H9 (cell line): Measurements from ENCODE around the gene CAMTA1. TPM values are rescaled to one million over a fixed set of nuclear protein-coding genes. Genes with fewer than 3 reads are reported as not detected.

Source experiments
- DNase-seq: peaks from one replicate; pipeline ENCODE4 v3.0.0-alpha.2; 2017
- H2AFZ ChIP-seq: one replicate; pipeline ENCODE4 v1.6.1; 2013; ENCODE audit warnings: mild to moderate bottlenecking, low read length, control low read depth, moderate library complexity
- H2AK5ac ChIP-seq: 2 replicates; pipeline ENCODE4 v1.6.1; 2013; ENCODE audit warnings: low read length, control low read depth, mixed read lengths; ENCODE audit not compliant: insufficient read length
- H2BK120ac ChIP-seq: one replicate; pipeline ENCODE4 v1.6.1; 2013; ENCODE audit warnings: low read depth, mild to moderate bottlenecking, low read length, control low read depth, inconsistent platforms; ENCODE audit not compliant: poor library complexity, severe bottlenecking
- H2BK12ac ChIP-seq: 2 replicates; pipeline ENCODE4 v1.6.1; 2013; ENCODE audit warnings: low read length, control low read depth, mixed read lengths, low read depth; ENCODE audit not compliant: insufficient read length
- H2BK15ac ChIP-seq: 2 replicates; pipeline ENCODE4 v1.6.1; 2013; ENCODE audit warnings: low read depth, low read length, control low read depth
- H2BK20ac ChIP-seq: one replicate; pipeline ENCODE4 v1.6.1; 2013; ENCODE audit warnings: low read depth, mild to moderate bottlenecking, low read length, control low read depth, inconsistent platforms; ENCODE audit not compliant: poor library complexity, severe bottlenecking
- H2BK5ac ChIP-seq: 2 replicates; pipeline ENCODE4 v1.6.1; 2013; ENCODE audit warnings: low read length, control low read depth, mixed read lengths; ENCODE audit not compliant: insufficient read length
- H3K14ac ChIP-seq: 2 replicates; pipeline ENCODE4 v1.6.1; 2013; ENCODE audit warnings: low read length, control low read depth; ENCODE audit not compliant: insufficient read depth
- H3K18ac ChIP-seq: 2 replicates; pipeline ENCODE4 v1.6.1; 2013; ENCODE audit warnings: low read depth, mild to moderate bottlenecking, mixed read lengths, low read length, control low read depth; ENCODE audit not compliant: insufficient read length
- H3K23ac ChIP-seq: 2 replicates; pipeline ENCODE4 v1.6.1; 2013; ENCODE audit warnings: low read length, control low read depth, mixed read lengths, low read depth; ENCODE audit not compliant: insufficient read length
- H3K23me2 ChIP-seq: 2 replicates; pipeline ENCODE4 v1.6.1; 2013; ENCODE audit warnings: low read depth, mild to moderate bottlenecking, mixed read lengths, low read length, control low read depth; ENCODE audit not compliant: insufficient read length, poor library complexity, severe bottlenecking
- H3K27ac ChIP-seq: 2 replicates; pipeline ENCODE4 v1.5.1; 2013; ENCODE audit warnings: low read length, control low read depth, mixed read lengths, low read depth; ENCODE audit not compliant: insufficient read length
- H3K27me3 ChIP-seq: 2 replicates; pipeline ENCODE4 v1.6.1; 2013; ENCODE audit warnings: low read length, control low read depth, inconsistent platforms; ENCODE audit not compliant: insufficient read depth
- H3K4ac ChIP-seq: 2 replicates; pipeline ENCODE4 v1.6.1; 2013; ENCODE audit warnings: low read depth, mild to moderate bottlenecking, control low read depth, inconsistent platforms, low read length, moderate library complexity
- H3K4me1 ChIP-seq: 2 replicates; pipeline ENCODE4 v1.6.1; 2013; ENCODE audit warnings: low read length, control low read depth, inconsistent platforms; ENCODE audit not compliant: insufficient read depth
- H3K4me2 ChIP-seq: 2 replicates; pipeline ENCODE4 v1.6.1; 2013; ENCODE audit warnings: low read length, control low read depth, mixed read lengths; ENCODE audit not compliant: insufficient read length, insufficient read depth
- H3K56ac ChIP-seq: 2 replicates; pipeline ENCODE4 v1.6.1; 2013; ENCODE audit warnings: low read depth, mild to moderate bottlenecking, mixed read lengths, low read length, control low read depth; ENCODE audit not compliant: insufficient read length
- H3K79me1 ChIP-seq: 2 replicates; pipeline ENCODE4 v1.6.1; 2013; ENCODE audit warnings: low read depth, mild to moderate bottlenecking, moderate library complexity, low read length, control low read depth, inconsistent platforms; ENCODE audit not compliant: insufficient read depth, poor library complexity, severe bottlenecking
- H3K79me2 ChIP-seq: 2 replicates; pipeline ENCODE4 v1.6.1; 2013; ENCODE audit warnings: low read length, control low read depth, inconsistent platforms; ENCODE audit not compliant: insufficient read depth
- H3K9ac ChIP-seq: 2 replicates; pipeline ENCODE4 v1.6.1; 2013; ENCODE audit warnings: low read length, control low read depth, mixed read lengths; ENCODE audit not compliant: insufficient read length; ENCODE audit errors: extremely low read depth
- H3K9me3 ChIP-seq: one replicate; pipeline ENCODE4 v1.6.1; 2013; ENCODE audit warnings: low read depth, low read length, inconsistent platforms; ENCODE audit not compliant: control insufficient read depth
- H3T11ph ChIP-seq: one replicate; pipeline ENCODE4 v1.6.1; 2013; ENCODE audit warnings: mild to moderate bottlenecking, low read length, control low read depth, inconsistent platforms
- H4K20me1 ChIP-seq: one replicate; pipeline ENCODE4 v1.6.1; 2013; ENCODE audit not compliant: control insufficient read depth, insufficient read length, insufficient read depth
- H4K5ac ChIP-seq: 2 replicates; pipeline ENCODE4 v1.6.1; 2013; ENCODE audit warnings: low read depth, mild to moderate bottlenecking, mixed read lengths, low read length, control low read depth; ENCODE audit not compliant: insufficient read length
- H4K8ac ChIP-seq: replicated peaks from 2 replicates; pipeline ENCODE4 v1.6.1; 2013; ENCODE audit warnings: low read length, control low read depth, mixed read lengths, low read depth; ENCODE audit not compliant: insufficient read length
- H4K91ac ChIP-seq: 2 replicates; pipeline ENCODE4 v1.6.1; 2013; ENCODE audit warnings: low read depth, mild to moderate bottlenecking, moderate library complexity, mixed read lengths, low read length, control low read depth; ENCODE audit not compliant: insufficient read length
- H3K27ac Mint-ChIP-seq, 3 experiments: 2 replicates in 2 of 3; 3 replicates in 1 of 3; pipeline ENCODE4 v1.8.0; 2020 to 2021; ENCODE audit warnings: mixed read lengths in 3 of 3, mild to moderate bottlenecking in 1 of 3, moderate library complexity in 1 of 3
- H3K27me3 Mint-ChIP-seq: 2 replicates; pipeline ENCODE4 v1.8.0; 2021; ENCODE audit warnings: low read depth, mild to moderate bottlenecking, moderate library complexity, mixed read lengths
- H3K36me3 Mint-ChIP-seq, 3 experiments: 2 replicates in 2 of 3; 3 replicates in 1 of 3; pipeline ENCODE4 v1.8.0; 2020 to 2021; ENCODE audit warnings: low read depth in 3 of 3, mixed read lengths in 3 of 3; ENCODE audit not compliant: insufficient read depth in 1 of 3
- H3K4me1 Mint-ChIP-seq, 2 experiments: 2 replicates each; pipeline ENCODE4 v1.8.0; 2020; ENCODE audit warnings: mixed read lengths in 2 of 2
- H3K4me3 Mint-ChIP-seq, 2 experiments: 2 replicates in 1 of 2; 3 replicates in 1 of 2; pipeline ENCODE4 v1.8.0; 2020 to 2021; ENCODE audit warnings: mild to moderate bottlenecking in 2 of 2, mixed read lengths in 2 of 2, moderate library complexity in 1 of 2
- H3K9me3 Mint-ChIP-seq, 2 experiments: 2 replicates in 1 of 2; 3 replicates in 1 of 2; pipeline ENCODE4 v1.8.0; 2020; ENCODE audit warnings: mild to moderate bottlenecking in 2 of 2, mixed read lengths in 2 of 2, moderate library complexity in 1 of 2
- CTCF ChIP-seq: fragments of 200-600 bp; sonication (generic); conservative IDR thresholded peaks from 3 replicates; pipeline ENCODE4 v1.8.0; 2021; ENCODE audit warnings: antibody characterized with exemption, mild to moderate bottlenecking
- WGBS: extraction: QIAGEN DNeasy Blood & Tissue Kit; methylation state at CpG from one replicate; pipeline ENCODE4 v1.1.7; 2013; ENCODE audit warnings: missing lambda C conversion rate, low lambda C conversion rate, mixed read lengths; ENCODE audit not compliant: insufficient read length; ENCODE audit errors: extremely low coverage; 5-methylcytosine and 5-hydroxymethylcytosine counted together
- total RNA-seq: library from RNA; stranded (reverse); gene quantifications from 2 replicates; pipeline ENCODE4 v1.2.1, GENCODE V29; 2021

Gene CAMTA1
- total RNA-seq, 1 experiment from 2014 or later: 115 TPM

DNA sequence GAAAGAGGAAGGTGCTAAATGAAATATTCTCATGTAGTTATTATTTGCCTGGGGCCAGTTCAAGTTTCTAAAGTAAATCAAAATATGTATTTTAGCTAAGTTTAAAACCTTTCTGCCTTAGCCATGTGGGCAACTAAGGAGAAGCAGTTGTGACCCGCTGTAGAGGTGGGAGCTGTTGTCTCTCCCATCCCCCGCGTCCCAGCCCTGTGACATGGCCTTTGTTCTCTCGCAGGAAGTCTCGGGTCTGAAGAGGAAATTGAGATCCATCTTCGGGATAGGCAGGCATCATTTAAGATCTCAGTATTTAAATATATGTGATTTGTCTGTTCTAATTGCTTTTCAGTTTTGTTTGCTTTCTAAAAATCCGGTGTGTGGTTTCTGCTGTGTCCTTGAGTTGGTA, 121.5 kb downstream of the CAMTA1 start:
- no peaks in the 10 kb centered on the region for H3K36me3 Mint-ChIP-seq
- no peak overlapping the region for H2AK5ac ChIP-seq
- no peak overlapping the region for H4K5ac ChIP-seq
- no peak overlapping the region for H2AFZ ChIP-seq
- TF ChIP-seq CTCF: no peak
- no peaks in the 10 kb centered on the region for H3K79me1 ChIP-seq
- H3K9me3 Mint-ChIP-seq: no peaks in the 10 kb centered on the region
- H3K27ac ChIP-seq: no peak overlapping the region
- no peak overlapping the region for H2BK20ac ChIP-seq
- H3K14ac ChIP-seq: no peak overlapping the region
- H3K27ac Mint-ChIP-seq: 0 out of 7 replicates have a peak overlapping the region, but pooled peaks of 2 of the 3 experiments have one; percentile 10 to 73
- no peak overlapping the region for H3K9ac ChIP-seq
- H3T11ph ChIP-seq: no peak overlapping the region
- H2BK15ac ChIP-seq: no peak overlapping the region
- peak; percentile 52 for DNase-seq
- no peaks in the 10 kb centered on the region for H3K9me3 ChIP-seq
- no peak overlapping the region for H4K8ac ChIP-seq
- H4K91ac ChIP-seq: peak overlapping the region; percentile 3
- no CpG with 5 or more reads among the region's 7 CpGs for WGBS
- no peak overlapping the region for H3K56ac ChIP-seq
- no peak overlapping the region for H3K4ac ChIP-seq
- no peaks in the 10 kb centered on the region for H4K20me1 ChIP-seq
- H3K4me2 ChIP-seq: no peak overlapping the region
- no peaks in the 10 kb centered on the region for H3K79me2 ChIP-seq
- H3K23me2 ChIP-seq: no peaks in the 10 kb centered on the region
- H3K18ac ChIP-seq: no peak overlapping the region
- H3K27me3 ChIP-seq: no peaks in the 10 kb centered on the region
- no peak overlapping the region for H3K23ac ChIP-seq
- no peak overlapping the region for H2BK5ac ChIP-seq
- H3K4me1 Mint-ChIP-seq: peaks cover 40 to 57% of the 10 kb centered on the region in 2 experiments
- 0 out of 5 replicates have a peak overlapping the region, but pooled peaks of 1 of the 2 experiments have one; percentile 4 for H3K4me3 Mint-ChIP-seq
- no peak overlapping the region for H2BK120ac ChIP-seq
- H3K27me3 Mint-ChIP-seq: no peaks in the 10 kb centered on the region
- H3K4me1 ChIP-seq: peaks cover 7% of the 10 kb centered on the region; the same call in 1 of the 2 replicates
- H2BK12ac ChIP-seq: no peak overlapping the region
